Left forelimb (tissue), 1 donor: ENCODE measurements around the gene TMEM178A.
"Not testable (repeated sequence)": the region's sequence is repeated elsewhere in the genome, so short reads cannot be mapped to it uniquely, and the experiment has no call there.

Source experiments
- DNase-seq: peaks from one replicate; pipeline ENCODE4 v3.0.0-alpha.2; 2018; ENCODE audit warnings: low spot score

TMEM178A gene

DNA sequence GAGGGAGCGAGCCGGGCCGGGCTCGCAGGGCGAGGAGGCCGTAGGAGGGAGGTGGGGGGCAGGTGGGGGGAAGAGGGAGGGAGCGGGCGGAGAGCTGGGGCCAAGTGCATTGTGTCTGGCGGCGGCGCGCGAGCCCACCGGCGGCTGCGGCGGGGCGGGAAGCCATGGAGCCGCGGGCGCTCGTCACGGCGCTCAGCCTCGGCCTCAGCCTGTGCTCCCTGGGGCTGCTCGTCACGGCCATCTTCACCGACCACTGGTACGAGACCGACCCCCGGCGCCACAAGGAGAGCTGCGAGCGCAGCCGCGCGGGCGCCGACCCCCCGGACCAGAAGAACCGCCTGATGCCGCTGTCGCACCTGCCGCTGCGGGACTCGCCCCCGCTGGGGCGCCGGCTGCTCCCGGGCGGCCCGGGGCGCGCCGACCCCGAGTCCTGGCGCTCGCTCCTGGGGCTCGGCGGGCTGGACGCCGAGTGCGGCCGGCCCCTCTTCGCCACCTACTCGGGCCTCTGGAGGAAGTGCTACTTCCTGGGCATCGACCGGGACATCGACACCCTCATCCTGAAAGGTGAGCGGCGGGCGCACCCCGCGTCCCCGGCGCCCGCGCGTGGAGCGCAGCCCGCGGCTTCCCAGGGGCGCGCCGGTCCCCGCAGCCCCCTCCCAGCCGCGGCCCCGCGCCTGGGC is at the start of gene TMEM178A:
TMEM178A (plus strand) TSS at position 107 of the 680 bp plus-strand sequence; CDS start at position 165, 58 bp downstream.
- DNase-seq: no peak

DNA sequence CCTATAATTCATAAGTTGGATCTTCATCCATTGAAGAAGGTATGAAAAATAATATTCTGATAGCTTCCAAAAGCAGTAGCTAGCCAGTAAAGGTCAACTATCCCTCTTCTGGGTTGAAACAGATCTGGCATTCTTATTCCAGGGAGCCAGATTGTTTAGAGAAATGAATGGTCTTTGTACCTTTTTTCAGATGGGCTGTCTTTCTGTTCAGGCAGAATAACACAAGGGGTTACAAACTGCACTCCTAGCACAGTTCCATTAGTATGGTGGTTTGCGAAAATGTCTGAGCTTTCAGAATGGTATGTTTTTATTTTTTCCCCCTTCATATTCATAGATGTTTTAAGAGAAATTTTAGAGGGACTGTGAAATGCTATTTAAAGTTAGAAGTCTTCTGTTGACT is 47.5 kb upstream of the TMEM178A start:
- DNase-seq: no peak

DNA sequence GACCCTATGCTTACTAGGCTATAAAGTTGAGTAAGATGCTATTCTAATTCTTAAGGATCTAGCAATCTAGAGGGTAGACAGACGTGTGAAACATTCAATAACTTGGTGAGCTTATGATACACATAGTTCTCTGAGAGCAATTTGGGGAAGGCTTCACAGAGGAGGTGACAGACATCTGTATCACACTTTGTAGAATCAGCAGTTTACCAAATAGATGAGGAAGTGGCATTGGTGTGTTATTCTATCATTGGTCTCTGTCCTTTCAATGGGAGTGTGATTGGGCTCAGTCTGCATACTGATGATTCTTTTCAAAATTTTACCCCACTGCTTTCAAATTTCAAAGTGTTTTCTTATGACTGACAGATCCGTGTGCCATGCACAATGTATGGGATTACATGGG is 47.0 kb upstream of the TMEM178A start:
- DNase-seq: no peak

DNA sequence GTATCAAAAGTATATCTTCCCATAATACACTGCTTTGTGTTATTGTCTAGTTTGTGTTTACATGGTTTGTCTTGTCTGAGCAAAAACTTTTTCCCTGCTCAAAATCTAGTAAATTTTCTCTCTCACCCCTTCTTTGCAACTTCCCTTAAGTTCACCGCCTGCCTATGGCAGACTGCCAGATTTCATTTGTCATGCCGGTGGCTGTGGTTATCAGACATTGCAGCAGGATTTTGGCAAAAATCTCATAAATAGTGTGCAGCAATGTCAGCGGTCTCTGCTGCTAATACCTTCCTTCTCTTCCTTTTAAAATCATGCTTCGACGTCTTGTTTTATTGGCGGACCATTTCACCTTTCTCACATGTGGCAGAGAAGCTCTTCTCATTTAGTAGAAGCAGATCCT is 45.6 kb upstream of the TMEM178A start:
- DNase-seq: no peak

DNA sequence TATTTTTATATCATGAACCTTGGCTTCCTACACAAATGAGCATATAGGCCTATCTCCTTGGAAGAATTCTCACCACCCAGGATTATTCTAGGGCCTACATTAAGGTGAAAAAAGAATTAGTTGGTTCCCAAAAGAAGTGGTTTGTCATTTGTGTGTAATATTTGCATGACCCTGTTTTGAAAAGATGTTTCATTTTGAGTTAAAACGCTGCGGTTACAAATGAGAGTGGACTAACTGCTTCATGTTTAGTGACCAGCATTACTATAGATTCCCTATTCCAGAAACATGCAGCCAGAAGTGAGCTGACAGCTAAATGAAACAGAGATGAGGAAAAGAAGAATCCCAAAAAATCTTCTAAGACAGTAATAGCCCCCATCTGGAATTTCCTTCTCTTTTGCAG is 44.1 kb upstream of the TMEM178A start:
- no peak for DNase-seq

DNA sequence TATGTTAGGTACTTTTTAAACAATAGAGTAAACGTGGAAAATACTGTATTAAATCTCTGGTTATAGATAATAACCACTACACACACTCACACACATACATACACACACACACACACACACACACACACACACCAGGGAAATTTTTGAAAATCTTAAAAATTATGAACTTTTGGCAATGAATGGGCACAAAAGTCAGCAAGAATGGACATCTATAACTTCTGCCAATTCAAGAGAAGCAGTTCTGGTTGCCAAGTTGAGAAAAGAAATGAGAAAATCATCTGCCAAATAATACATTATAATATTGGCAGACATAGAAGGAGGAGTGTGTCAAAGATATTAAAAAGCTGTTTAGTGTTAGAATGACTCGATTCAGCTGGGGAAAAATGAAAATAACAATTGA is 42.9 kb upstream of the TMEM178A start:
- no peak for DNase-seq

DNA sequence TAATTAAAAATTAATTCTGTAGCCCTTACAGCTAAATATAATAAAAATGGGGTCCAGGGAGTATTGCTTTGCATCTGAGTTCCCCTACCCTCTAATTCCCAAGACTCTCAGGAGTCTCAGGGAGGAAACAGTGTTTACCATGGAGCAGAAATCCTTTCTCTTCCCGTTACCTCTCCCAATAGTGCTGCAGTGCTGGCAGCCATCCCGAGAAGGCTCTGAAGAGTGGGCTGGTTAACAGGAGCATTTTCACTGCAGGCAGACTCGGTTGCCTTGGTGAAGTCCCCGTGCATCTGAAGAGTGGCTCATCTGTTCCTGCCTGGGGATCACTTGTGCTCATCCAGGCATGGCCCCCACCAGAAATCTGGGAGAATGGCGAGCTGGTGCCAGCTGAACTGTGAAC is 41.8 kb upstream of the TMEM178A start:
- DNase-seq: no peak

DNA sequence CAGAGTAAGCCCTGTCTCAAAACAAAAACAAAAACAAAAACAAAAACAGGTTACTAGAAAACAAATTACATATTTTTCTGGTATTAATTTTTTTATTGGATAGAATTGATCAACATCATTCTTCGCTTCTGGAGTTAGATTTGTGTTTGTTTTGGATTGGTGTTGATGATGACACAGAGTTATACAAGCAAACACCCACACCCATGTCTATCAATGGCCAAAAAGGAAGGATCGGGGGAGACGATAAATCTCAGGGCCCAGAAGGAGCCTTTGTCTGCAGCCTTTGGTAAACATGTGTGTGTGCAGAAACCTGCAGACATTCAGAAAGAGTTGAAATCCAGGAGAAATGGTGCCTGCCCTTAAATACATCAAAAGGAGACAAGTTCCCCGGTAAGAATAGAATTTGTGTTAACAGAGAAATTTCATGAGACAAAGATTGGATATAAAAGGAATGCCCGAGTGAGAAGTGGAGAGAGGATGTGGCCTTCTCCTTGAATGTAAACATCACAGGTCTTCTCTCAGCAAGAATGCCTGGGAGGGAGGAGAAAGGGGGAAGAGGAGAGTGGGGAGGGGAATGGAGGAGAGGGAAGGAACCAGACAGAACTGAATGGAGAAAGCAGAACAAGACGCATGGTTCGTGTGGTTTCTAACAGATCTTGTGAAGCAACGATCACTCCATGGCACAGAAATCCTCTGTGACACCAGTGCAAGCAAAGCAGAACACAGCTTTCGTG is 40.4 kb upstream of the TMEM178A start:
- no peak for DNase-seq

DNA sequence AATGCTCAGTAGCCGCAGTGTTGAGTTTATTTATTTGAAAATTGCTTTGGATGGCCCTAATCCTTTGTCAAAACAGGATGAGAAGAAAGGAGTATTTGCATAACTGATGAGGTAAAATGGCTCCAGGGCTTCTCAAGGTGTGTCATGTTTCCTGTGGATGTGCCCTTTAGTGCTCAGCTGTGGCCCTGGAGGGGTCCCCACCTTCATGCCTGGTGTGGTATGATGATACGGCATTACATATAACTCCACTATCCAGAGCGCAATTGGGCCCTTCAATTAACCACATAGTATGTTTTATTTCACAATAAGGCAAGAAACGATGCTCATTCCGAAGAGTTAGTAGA is 39.8 kb upstream of the TMEM178A start:
- DNase-seq: no peak

DNA sequence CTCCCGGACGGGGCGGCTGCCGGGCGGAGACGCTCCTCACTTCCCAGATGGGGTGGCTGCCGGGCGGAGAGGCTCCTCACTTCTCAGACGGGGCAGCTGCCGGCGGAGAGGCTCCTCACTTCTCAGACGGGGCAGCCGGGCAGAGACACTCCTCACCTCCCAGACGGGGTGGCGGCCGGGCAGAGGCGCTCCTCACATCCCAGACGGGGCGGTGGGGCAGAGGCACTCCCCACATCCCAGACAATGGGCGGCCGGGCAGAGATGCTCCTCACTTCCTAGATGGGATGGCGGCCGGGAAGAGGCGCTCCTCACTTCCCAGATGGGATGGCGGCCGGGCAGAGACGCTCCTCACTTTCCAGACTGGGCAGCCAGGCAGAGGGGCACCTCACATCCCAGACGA is 37.4 kb upstream of the TMEM178A start:
- not testable (repeated sequence) for DNase-seq

DNA sequence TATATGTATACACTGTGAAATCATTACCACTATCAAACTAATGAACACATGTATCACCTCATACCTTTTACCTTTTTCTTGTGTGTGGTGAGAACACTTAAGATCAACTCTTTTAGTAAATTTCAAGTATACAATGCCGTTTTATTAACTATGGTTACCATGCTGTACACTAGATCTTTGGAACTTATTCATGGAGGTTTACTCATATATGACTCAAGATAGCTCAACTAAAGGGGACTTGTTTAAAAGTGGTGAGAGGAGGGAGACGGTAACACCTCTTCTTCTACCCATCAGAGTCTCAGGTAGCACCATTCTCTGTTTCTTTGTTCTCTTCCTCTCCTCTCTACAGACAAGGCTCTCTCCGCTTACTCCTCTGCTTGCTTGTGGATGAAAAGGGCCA is 36.1 kb upstream of the TMEM178A start:
- no peak for DNase-seq

DNA sequence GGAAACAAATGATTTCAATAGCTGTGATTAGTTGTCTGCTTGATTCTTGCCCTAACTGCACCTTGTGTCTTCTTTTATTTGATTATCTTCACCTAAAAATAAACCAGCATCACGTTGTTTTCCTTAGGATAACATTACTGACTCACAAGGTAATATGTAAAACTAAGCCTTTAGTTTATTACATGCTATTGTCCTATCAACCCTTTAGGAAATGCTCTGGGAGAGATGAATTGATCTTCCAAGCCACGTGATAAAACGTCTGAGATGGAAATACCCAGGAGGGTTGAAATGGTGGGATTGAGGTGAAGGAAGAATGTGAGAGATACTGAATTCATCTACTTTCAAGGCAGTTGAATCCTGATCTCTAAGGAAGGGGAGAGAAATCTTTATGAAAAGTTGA is 34.5 kb upstream of the TMEM178A start:
- no peak for DNase-seq

DNA sequence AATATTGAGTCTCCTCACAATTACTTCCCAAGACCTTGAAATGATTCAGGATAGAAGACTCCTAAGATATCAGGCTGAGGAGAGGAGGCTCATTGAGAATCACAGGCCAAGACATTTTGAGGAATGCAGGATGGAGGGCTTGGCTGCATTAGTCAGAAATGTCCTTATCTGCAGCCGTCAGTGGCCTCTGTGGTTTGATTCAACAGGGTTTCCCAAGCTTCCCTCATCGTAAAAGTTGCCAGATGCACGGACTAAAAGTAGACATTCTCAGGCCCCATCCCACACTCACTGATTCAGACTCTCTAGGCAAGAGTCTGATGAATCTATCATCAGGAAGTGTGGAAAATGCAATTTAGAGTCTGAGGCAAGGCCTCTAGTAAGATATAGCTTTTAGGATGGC is 34.0 kb upstream of the TMEM178A start:
- no peak for DNase-seq

DNA sequence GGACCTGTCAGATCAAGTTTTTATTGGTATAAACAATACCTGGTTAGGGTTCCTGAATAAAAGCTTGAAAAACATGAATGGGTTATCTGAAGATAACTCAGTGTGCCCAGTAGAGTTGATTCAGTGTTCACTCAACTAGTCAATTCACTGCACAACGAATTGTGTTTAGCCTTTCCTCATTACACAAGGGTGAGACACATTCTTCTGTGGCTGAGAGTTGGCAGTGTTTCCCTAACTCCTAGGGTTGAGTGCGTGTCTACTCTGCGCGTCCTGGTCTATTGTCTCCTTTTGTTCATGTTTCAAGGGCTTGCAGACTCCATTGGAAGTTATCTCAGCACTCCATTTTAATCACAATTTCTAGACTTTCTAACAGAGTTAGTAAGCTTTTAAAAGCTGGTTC is 32.8 kb upstream of the TMEM178A start:
- no peak for DNase-seq

DNA sequence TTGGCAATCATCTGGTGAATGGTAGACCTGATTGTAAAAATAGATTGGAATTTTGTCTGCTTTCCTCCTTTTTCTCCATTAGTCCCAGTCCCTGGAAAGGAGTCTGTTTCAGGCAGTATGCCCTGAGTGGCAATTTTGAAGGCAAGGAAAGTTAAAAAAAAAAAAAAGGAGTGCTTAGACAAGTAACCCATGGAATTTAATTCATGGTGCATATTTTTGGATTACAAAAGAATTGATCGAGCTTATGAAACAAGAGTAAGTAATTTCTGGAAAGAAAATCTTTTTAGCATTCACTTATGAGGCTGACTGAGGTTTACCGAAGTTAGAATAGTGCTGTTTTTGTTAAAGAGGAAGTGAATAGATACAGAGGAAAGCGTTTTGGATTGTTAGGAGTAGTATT is 29.4 kb upstream of the TMEM178A start:
- DNase-seq: no peak

DNA sequence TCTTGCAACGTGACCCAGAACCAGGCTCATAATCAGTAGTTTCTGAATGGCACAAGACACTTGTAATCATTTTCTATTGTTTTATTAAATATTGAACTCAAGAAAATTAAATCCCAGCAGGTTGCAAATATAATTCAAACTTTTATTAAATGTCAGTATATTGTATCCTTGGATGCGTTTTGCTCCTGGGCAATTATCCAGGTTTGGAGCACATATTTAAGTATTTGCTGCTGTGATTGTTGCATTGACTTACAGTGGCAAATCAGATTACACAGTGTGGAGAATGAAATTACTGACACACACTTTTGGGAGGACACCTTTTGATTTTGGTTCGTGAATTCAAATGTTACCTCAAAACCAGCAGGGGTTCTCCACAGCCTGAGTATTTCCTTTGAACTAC is 27.1 kb upstream of the TMEM178A start:
- no peak for DNase-seq

DNA sequence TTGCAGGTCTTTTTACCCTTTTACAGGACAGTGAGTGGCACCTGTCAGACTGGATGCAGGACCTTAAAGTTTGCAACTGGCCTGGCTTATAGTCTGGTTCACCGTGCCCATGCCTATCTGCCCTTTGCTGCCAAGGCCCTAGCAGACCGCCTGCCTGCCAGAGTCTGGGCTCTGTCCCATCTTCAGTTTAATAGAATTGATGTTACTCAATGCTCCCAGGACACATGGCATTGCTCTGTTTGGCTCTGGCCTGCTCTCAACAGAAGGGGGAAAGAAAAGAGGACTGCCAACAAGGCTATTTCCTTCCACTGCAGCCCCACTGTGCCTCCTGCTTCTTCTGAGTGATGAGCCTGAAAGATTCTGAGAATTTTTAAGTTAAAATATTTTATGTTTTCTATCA is 25.6 kb upstream of the TMEM178A start:
- DNase-seq: no peak

DNA sequence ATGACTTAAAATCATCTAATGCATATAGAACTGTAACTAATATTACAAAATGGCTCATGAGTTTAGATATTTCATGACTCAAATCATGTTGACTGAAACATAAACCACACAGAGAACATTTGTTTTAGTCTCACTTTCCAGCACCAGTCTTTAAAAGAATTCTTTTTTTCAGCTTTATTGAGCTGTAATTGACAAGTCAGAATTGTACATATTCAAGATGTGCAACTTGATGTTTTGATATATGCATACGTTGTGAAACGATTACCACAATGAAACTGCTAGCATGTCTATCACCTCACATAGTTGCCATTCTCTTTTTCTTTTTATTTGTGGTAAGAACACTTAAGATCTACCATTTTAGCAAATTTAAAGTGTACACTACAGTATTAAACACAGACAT is 25.0 kb upstream of the TMEM178A start:
- DNase-seq: no peak

DNA sequence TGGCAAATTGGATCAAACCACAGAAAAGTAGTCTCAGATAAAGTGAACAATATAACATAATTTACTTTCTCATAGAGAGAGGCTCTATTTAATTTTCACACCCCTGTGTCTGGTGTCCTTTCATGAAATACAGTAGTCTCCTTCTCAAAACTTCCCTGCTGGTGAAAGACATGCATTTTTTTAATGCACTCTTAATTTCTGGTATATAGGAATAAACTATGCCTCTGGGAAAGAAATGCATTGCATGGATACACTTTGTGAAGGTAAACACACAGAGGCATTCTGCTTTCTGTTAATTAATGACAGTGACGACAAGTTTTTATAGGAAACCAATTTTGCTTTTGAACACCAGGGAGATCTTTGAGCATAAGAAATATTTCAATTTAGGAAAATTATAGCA is 24.1 kb upstream of the TMEM178A start:
- DNase-seq: no peak

DNA sequence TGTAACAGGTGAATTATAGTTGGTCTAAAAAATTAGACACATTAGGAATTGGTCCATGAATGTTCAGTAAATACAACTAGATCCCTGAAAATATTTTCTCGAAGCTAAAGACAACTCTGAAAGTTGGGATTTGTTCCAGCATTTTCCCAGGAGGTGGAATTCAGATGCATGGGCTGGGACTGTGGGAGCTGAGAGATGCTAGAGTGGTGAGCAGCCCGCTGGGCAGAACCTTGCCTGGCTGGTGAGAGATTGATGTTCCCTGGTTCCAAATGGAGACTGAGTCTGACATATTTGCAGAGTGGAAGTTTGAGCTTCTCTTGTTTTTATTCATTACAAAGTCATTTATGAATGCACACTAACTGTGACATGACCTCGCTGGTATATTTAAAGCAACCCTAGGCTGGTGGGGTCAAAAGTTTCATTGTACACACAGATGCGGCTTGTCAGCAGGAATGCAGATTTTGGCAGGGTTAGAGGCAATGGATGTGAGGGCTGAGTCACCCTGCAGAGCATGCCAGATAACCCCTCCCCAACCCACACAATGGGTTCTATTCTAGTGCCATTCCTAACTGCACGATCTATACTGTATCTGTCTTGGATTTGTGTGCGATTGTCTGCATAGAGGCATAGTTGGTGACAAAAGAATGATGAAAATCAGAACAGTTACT is 23.5 kb upstream of the TMEM178A start:
- no peak for DNase-seq

DNA sequence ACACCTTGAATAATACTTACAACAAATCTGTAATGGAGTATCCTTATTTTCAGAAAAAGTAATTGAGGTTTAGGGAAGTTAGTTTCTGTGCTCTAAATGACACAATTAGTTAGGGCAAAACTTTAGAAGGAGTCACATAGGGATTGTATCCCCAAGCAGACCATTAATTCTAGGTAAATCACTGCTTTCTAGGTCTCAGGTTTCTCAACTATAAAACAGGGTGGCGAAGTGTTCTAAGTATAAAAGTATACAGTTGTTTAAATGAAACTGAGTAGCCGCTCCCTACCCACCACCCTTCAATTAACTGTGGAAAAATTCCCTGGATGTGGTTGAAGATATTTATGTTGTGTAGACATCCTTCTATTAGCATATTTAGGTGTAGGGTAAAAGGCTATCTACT is 19.9 kb upstream of the TMEM178A start:
- no peak for DNase-seq

DNA sequence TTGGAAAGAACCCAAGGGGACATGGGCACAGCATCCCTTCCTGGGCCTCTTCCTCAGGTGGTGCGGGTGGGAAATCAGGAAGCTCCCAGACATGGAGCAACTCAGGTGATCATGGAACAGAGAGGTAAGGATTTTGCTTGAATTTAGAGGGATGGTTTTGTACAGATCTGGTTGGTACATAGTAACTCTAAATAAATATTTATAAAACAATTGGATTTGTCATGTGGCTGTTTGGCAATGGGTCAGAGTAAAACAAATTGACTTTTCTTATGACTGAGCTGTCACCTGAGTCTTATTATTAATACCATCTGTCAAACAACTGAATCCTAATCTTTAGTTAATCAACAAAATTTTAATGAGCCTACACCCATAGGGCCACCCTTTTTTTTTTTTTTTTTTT is 19.4 kb upstream of the TMEM178A start:
- DNase-seq: no peak

DNA sequence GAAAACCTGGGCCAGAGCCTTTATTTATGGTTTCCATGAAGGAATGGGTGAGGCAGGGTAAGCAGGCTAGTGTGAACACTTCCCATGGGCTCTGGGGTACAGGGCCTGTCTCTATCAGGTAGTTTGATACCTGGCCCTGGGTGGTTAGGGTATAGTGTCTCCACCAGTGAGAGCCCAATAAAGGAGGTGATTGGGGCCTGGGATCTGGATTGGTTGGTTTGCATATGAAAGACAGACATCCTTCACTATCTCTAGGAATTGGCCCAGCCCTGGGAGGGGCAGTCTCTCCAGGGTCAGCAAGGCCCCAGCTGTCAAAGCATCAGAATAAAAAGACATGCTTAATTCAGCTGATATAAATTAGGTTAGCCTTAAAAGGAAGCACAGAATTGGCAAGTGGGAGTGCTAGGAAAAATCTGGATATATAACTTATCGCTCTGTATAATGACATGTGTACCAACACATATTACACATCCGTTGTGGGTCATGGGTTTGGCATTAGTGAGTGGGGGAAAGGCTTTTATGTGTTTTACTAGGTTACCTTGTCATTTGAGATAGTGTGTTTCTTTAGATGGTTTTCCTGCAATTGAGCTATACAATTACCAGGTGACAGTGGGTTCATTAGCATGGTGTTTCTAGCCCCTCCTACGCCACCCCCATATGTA is 18.5 kb upstream of the TMEM178A start:
- DNase-seq: no peak
